Right lobe of liver (tissue), 6 donors: Measurements from ENCODE around the gene ATP8B3. TPM values are rescaled to one million over a fixed set of nuclear protein-coding genes. Genes with fewer than 3 reads are reported as not detected.

Source experiments
- ATAC-seq, 4 donors: fragments of 200-7000 bp; cut with Tn5 transposase; one replicate each; pipeline ENCODE4 v1.9.1; 2020; ENCODE audit warnings: mild to moderate bottlenecking in 4 of 4, moderate library complexity in 4 of 4
- DNase-seq, 3 donors: peaks; one replicate each; pipeline ENCODE4 v3.0.0-alpha.2; 2020
- H3K27ac ChIP-seq, 3 donors: fragments of 200-600 bp; one replicate each; pipeline ENCODE4 v1.8.0; 2022
- H3K27me3 ChIP-seq, 2 donors: fragments of 200-600 bp; one replicate each; pipeline ENCODE4 v1.8.0; 2022
- H3K36me3 ChIP-seq, 4 donors: fragments of 200-600 bp; sonication (generic) in 1 of 4; one replicate each; pipeline versions ENCODE4 v1.5.1 to v1.8.0; 2017 to 2022; ENCODE audit warnings: control low read depth in 1 of 4
- H3K4me1 ChIP-seq, 4 donors: fragments of 200-600 bp; sonication (generic) in 1 of 4; one replicate each; pipeline versions ENCODE4 v1.5.1 to v1.8.0; 2017 to 2022; ENCODE audit warnings: control low read depth in 1 of 4
- H3K4me3 ChIP-seq, 3 donors: fragments of 200-600 bp; one replicate each; pipeline ENCODE4 v1.8.0; 2022
- H3K9me3 ChIP-seq, 4 donors: fragments of 200-600 bp; sonication (generic) in 1 of 4; one replicate each; pipeline versions ENCODE4 v1.5.1 to v1.8.0; 2017 to 2022; ENCODE audit warnings: control low read depth in 1 of 4
- CTCF ChIP-seq, 4 donors: fragments of 200-600 bp in 3 of 4; fragments of 450-650 bp in 1 of 4; IDR thresholded peaks; one replicate each; pipeline versions ENCODE4 v1.5.1 to v1.8.0; 2016 to 2022; ENCODE audit warnings: antibody characterized with exemption in 4 of 4, mild to moderate bottlenecking in 2 of 4
- POLR2A ChIP-seq: fragments of 450-650 bp; IDR thresholded peaks from one replicate; pipeline ENCODE4 v1.6.1; 2017; ENCODE audit warnings: antibody characterized with exemption, mild to moderate bottlenecking
- WGBS: methylation state at CpG from one replicate; pipeline ENCODE4 v1.1.6; 2018; ENCODE audit warnings: low coverage, low lambda C conversion rate; ENCODE audit not compliant: insufficient coverage; ENCODE audit errors: missing lambda C conversion rate; 5-methylcytosine and 5-hydroxymethylcytosine counted together
- intact Hi-C, 2 donors: fragments of 100-400 bp; cut with DNase I; formaldehyde crosslinking; loops; one replicate each; pipeline versions ENCODE4 v1.11.2 to v1.14.1; 2022
- microRNA counts: library from miRNA; unstranded; fragments of <30 nt; microRNA quantifications from one replicate; lab custom pipeline; 2016
- microRNA-seq, 2 donors: library from miRNA; unstranded; fragments of <30 nt; microRNA quantifications; one replicate each; pipeline ENCODE4, GENCODE V29; 2019 to 2020
- total RNA-seq, 6 experiments: library from RNA; depleted of rRNA in 2 of 6; stranded (reverse); fragments of >200 nt in 2 of 6; fragmentation: NEBNext Ultra II Directional in 3 of 6; extraction: Animal tissue kit (Norgen Biotek cat#: 25700) in 3 of 6; gene quantifications; one replicate each; pipeline versions ENCODE4 v1.1.0 to v1.2.4, GENCODE V29; 2016 to 2023
- donor health status: DM: no; HTN: yes; CAD: no.
- donor health status: DM: no; HTN: no; CAD: no.
- donor health status: DM: no; HTN: no; CAD: no.
- donor health status: DM: no; HTN: yes; CAD: no.
- donor health status: DM: no; HTN: yes; CAD: no.

Gene ATP8B3
- total RNA-seq, 6 experiments from 2014 or later = 0.86 to 5.7 (median 3.1) TPM

- 100% methylated on average over 2 of the region's 11 CpGs for WGBS
- H3K27ac ChIP-seq = no peak overlapping the region
- intact Hi-C loops = no loop called here
- H3K4me1 ChIP-seq = no peaks in the 10 kb centered on the region
- DNase-seq = no peak
- no peaks in the 10 kb centered on the region for H3K9me3 ChIP-seq
- H3K36me3 ChIP-seq = no peaks in the 10 kb centered on the region
- H3K27me3 ChIP-seq = peaks cover 0 to 4% of the 10 kb centered on the region in 2 donors
- H3K4me3 ChIP-seq = no peak overlapping the region
- ATAC-seq = no peak
- no peak for TF ChIP-seq CTCF (IDR thresholded peaks at IDR 0.05)
- TF ChIP-seq POLR2A = no peak
These were observed 72.0 kb downstream of the ATP8B3 start for GRCh38 chr19:1739960-1740629.

GRCh38 chr19:1736927-1737326 is 75.1 kb downstream of the ATP8B3 start:
- intact Hi-C loops = no loop called here
- WGBS = 20% methylated on average over 18 of the region's 22 CpGs
- DNase-seq (no peak), ATAC-seq (no peak)
- TF ChIP-seq POLR2A (no peak), CTCF (IDR thresholded peaks at IDR 0.05) (no peak)
- H3K27ac ChIP-seq = no peak overlapping the region
- H3K4me3 ChIP-seq = no peak overlapping the region
- no peaks in the 10 kb centered on the region for H3K36me3 ChIP-seq
- H3K9me3 ChIP-seq = no peaks in the 10 kb centered on the region
- no peaks in the 10 kb centered on the region for H3K27me3 ChIP-seq
- no peaks in the 10 kb centered on the region for H3K4me1 ChIP-seq

- ATAC-seq = no peak
- intact Hi-C loops = no loop called here
- H3K36me3 ChIP-seq = no peaks in the 10 kb centered on the region
- H3K4me1 ChIP-seq = no peaks in the 10 kb centered on the region
- H3K27me3 ChIP-seq = no peaks in the 10 kb centered on the region
- no peak for TF ChIP-seq POLR2A
- no peak for TF ChIP-seq CTCF (IDR thresholded peaks at IDR 0.05)
- DNase-seq = no peak
- no peak overlapping the region for H3K4me3 ChIP-seq
- H3K9me3 ChIP-seq = no peaks in the 10 kb centered on the region
- WGBS = 58% methylated on average over 2 of the region's 3 CpGs
- no peak overlapping the region for H3K27ac ChIP-seq
These were observed 75.8 kb downstream of the ATP8B3 start for GRCh38 chr19:1736280-1736679.

- H3K27me3 ChIP-seq = peaks cover 0 to 8% of the 10 kb centered on the region in 2 donors
- TF ChIP-seq POLR2A (no peak), CTCF (IDR thresholded peaks at IDR 0.05) (no peak)
- H3K9me3 ChIP-seq = no peaks in the 10 kb centered on the region
- intact Hi-C loops = no loop called here
- ATAC-seq (peak in 1 of 4 donors; percentile 7), DNase-seq (no peak)
- no peaks in the 10 kb centered on the region for H3K4me1 ChIP-seq
- 18% methylated on average over 22 of the region's 28 CpGs for WGBS
- H3K36me3 ChIP-seq = no peaks in the 10 kb centered on the region
- H3K4me3 ChIP-seq = no peak overlapping the region
- H3K27ac ChIP-seq = no peak overlapping the region
These were observed 77.6 kb downstream of the ATP8B3 start for GRCh38 chr19:1734321-1734966.

MicroRNAs encoded within 50 kb of the gene (microRNA counts, 767-probe panel; counts per million panel counts)
- 237 counts per million for microRNA hsa-miR-1909-3p (lab: Ali Mortazavi, UCI)

Small RNA genes lying within 50 kb of the gene (microRNA-seq; reads per million reads assigned to microRNA genes)
- 0 to 1.3 reads per million in 2 donors for gene MIR1909

Other genes starting within 250 kb of the ATP8B3 start
- 10 to 100 TPM in 3 of 6 experiments, 1 to 10 TPM in 3; 6.7 to 16.6 (median 10.3) TPM for gene MEX3D, start 244.0 kb downstream of the ATP8B3 start, total RNA-seq
- 10 to 100 TPM; 27.3 to 72.1 (median 30.1) TPM for gene MBD3, start 219.4 kb downstream of the ATP8B3 start, total RNA-seq
- gene UQCR11, start 206.8 kb downstream of the ATP8B3 start, total RNA-seq = 100 to 1,000 TPM in 4 of 6 experiments, 10 to 100 TPM in 2; 59.6 to 202 (median 172) TPM
- 10 to 100 TPM; 11.0 to 30.1 (median 15.9) TPM for gene TCF3, start 159.7 kb downstream of the ATP8B3 start, total RNA-seq
- not detected for gene ONECUT3, start 58.8 kb downstream of the ATP8B3 start, total RNA-seq
- gene REXO1, start 36.2 kb upstream of the ATP8B3 start, total RNA-seq = 10 to 100 TPM in 4 of 6 experiments, 1 to 10 TPM in 2; 8.0 to 17.7 (median 12.6) TPM
- gene KLF16, start 51.3 kb upstream of the ATP8B3 start, total RNA-seq = 10 to 100 TPM in 5 of 6 experiments, 1 to 10 TPM in 1; 9.9 to 23.6 (median 10.8) TPM
- gene ABHD17A, start 73.2 kb upstream of the ATP8B3 start, total RNA-seq = 10 to 100 TPM; 20.4 to 49.5 (median 23.5) TPM
- gene ADAT3, start 93.1 kb upstream of the ATP8B3 start, total RNA-seq = 1 to 10 TPM; 1.8 to 5.3 (median 2.7) TPM
- gene SCAMP4, start 93.1 kb upstream of the ATP8B3 start, total RNA-seq = 10 to 100 TPM; 22.1 to 60.6 (median 24.4) TPM
- gene CSNK1G2, start 128.9 kb upstream of the ATP8B3 start, total RNA-seq = 10 to 100 TPM; 14.4 to 35.2 (median 22.6) TPM
- 10 to 100 TPM; 22.2 to 42.6 (median 29.2) TPM for gene BTBD2, start 203.4 kb upstream of the ATP8B3 start, total RNA-seq
- gene MKNK2, start 239.0 kb upstream of the ATP8B3 start, total RNA-seq = 100 to 1,000 TPM in 4 of 6 experiments, 10 to 100 TPM in 2; 80.5 to 218 (median 117) TPM